DND-41 (cell line): ENCODE data around the gene SGSM2.

Experiments
- CTCF ChIP-seq: IDR thresholded peaks from 2 replicates; pipeline ENCODE4 v1.5.1; 2012; ENCODE audit warnings: borderline replicate concordance, low read length, moderate library complexity, mild to moderate bottlenecking; ENCODE audit not compliant: poor library complexity, severe bottlenecking; ENCODE audit errors: extremely low read depth
- EZH2 ChIP-seq: IDR thresholded peaks from 3 replicates; pipeline ENCODE4 v1.6.1; 2012; ENCODE audit warnings: borderline replicate concordance, low read depth, mild to moderate bottlenecking, moderate library complexity, low read length, inconsistent platforms; ENCODE audit not compliant: severe bottlenecking

DNA sequence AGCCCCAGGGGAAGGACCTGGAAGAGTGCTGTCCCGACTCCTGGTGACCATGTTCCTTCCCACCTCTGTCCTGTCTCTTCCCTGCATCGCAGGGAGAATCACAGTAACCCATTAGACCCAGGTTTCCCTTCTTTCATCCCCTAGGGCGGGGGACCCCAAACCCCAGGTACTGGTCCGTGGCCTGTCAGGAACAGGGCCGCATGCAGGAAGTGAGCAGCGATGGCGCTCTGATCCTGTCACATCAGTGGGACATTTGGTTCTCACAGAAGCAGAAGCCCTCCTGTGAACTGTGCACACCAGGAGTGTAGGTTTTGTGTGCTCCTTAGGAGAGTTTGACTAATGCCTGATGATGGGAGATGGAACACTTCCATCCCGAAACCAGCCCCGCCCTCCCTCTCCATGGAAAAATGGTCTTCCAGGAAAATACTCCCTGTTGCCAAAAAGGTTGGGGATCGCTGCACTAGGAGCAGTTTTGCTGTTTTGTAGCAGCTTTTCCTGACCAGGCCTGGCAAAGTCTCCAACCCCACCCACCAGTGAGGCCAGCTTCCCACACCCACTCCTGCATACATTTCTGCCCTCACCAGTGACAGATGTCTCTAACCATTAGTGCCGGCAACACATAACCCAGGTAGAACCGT, 53.0 kb downstream of the SGSM2 start:
- TF ChIP-seq CTCF, result no peak
- no peak for TF ChIP-seq EZH2
